B cell (primary cell): ENCODE data around the gene ZSWIM4. TPM values are rescaled to one million over a fixed set of nuclear protein-coding genes. Genes with fewer than 3 reads are reported as not detected.

Experiments
- ATAC-seq: fragments of 200-7000 bp; cut with Tn5 transposase; one replicate; pipeline ENCODE4 v1.10.0; 2021; ENCODE audit warnings: low read depth, mild to moderate bottlenecking, moderate number of reproducible peaks, moderate library complexity
- CTCF ChIA-PET: fragments of 350-600 bp; sonication (Branson Sonifier 250); formaldehyde crosslinking; loops from one replicate; lab custom pipeline; 2021; ENCODE audit warnings: antibody characterized with exemption, inconsistent platforms; lab: Charles Lee
- POLR2A ChIA-PET: fragments of 350-600 bp; sonication (Branson Sonifier 250); formaldehyde crosslinking; loops from one replicate; lab custom pipeline; 2021; ENCODE audit warnings: antibody characterized with exemption; lab: Charles Lee
- DNase-seq: peaks from one replicate; pipeline ENCODE4 v3.0.0; 2013
- H2AFZ ChIP-seq: 2 replicates; pipeline ENCODE4 v1.6.1; 2012; ENCODE audit warnings: mild to moderate bottlenecking, low read depth, low read length; ENCODE audit not compliant: insufficient read depth, poor library complexity, severe bottlenecking
- H3K27ac ChIP-seq, 2 donors: 1 replicate in 1 of 2; 2 replicates in 1 of 2; pipeline ENCODE4 v1.5.1; 2012 to 2013; ENCODE audit warnings: low read length in 2 of 2, mild to moderate bottlenecking in 2 of 2, moderate library complexity in 1 of 2
- H3K27me3 ChIP-seq, 4 experiments: fragments of 200-600 bp in 1 of 4; sonication (generic) in 1 of 4; replicated peaks in 1 of 4; 1 replicate in 2 of 4; 2 replicates in 2 of 4; pipeline versions ENCODE4 v1.6.1 to v1.7.0; 2013 to 2016; ENCODE audit warnings: low read length in 3 of 4, mild to moderate bottlenecking in 2 of 4, mixed read lengths in 1 of 4, moderate library complexity in 1 of 4; ENCODE audit not compliant: insufficient read depth in 4 of 4, control insufficient read depth in 3 of 4; ENCODE audit errors: control extremely low read depth in 1 of 4
- H3K36me3 ChIP-seq, 2 experiments: replicated peaks in 1 of 2; 1 replicate in 1 of 2; 2 replicates in 1 of 2; pipeline versions ENCODE4 v1.6.1 to v1.7.1; 2013; ENCODE audit warnings: low read length in 1 of 2; ENCODE audit not compliant: insufficient read depth in 2 of 2, control insufficient read depth in 1 of 2; ENCODE audit errors: control extremely low read depth in 1 of 2, extremely low read depth in 1 of 2
- H3K4me1 ChIP-seq, 2 donors: fragments of 200-600 bp in 1 of 2; sonication (generic) in 1 of 2; 1 replicate in 1 of 2; 2 replicates in 1 of 2; pipeline versions ENCODE4 v1.5.1 to v1.6.1; 2013 to 2017; ENCODE audit warnings: low read length in 2 of 2; ENCODE audit not compliant: control insufficient read depth in 2 of 2, insufficient read depth in 2 of 2
- H3K4me2 ChIP-seq: replicated peaks from 2 replicates; pipeline ENCODE3; 2012; ENCODE audit warnings: mild to moderate bottlenecking, low read depth, low read length; ENCODE audit not compliant: poor library complexity, severe bottlenecking
- H3K4me3 ChIP-seq, 5 experiments: fragments of 200-600 bp in 1 of 5; sonication (generic) in 1 of 5; 1 replicate in 3 of 5; 2 replicates in 2 of 5; pipeline versions ENCODE4 v1.5.1 to v1.7.0; 2011 to 2016; ENCODE audit warnings: low read length in 4 of 5, mild to moderate bottlenecking in 4 of 5, low read depth in 2 of 5, control low read depth in 1 of 5, moderate library complexity in 1 of 5; ENCODE audit not compliant: insufficient read depth in 1 of 5; ENCODE audit errors: control extremely low read depth in 1 of 5, extremely low read depth in 1 of 5
- H3K79me2 ChIP-seq: fragments of 200-600 bp; sonication (generic); one replicate; pipeline ENCODE4 v1.6.0; 2016; ENCODE audit warnings: low read length; ENCODE audit not compliant: control insufficient read depth, insufficient read depth
- H3K9ac ChIP-seq: fragments of 200-600 bp; sonication (generic); 2 replicates; pipeline ENCODE4 v1.6.1; 2017; ENCODE audit warnings: mild to moderate bottlenecking, low read length, moderate library complexity
- H3K9me3 ChIP-seq, 3 donors: one replicate each; pipeline versions ENCODE4 v1.6.1 to v1.7.1; 2013; ENCODE audit warnings: low read length in 2 of 3; ENCODE audit not compliant: control insufficient read depth in 2 of 3, insufficient read depth in 1 of 3; ENCODE audit errors: control extremely low read depth in 1 of 3
- H4K20me1 ChIP-seq: 2 replicates; pipeline ENCODE4 v1.6.0; 2012; ENCODE audit warnings: mild to moderate bottlenecking, low read length; ENCODE audit not compliant: insufficient read depth, control insufficient read depth, poor library complexity, severe bottlenecking
- H3K27ac Mint-ChIP-seq: one replicate; pipeline ENCODE4 v1.8.0; 2021; ENCODE audit warnings: mixed read lengths
- H3K27me3 Mint-ChIP-seq: one replicate; pipeline ENCODE4 v1.8.0; 2021; ENCODE audit warnings: mixed read lengths
- H3K4me1 Mint-ChIP-seq: one replicate; pipeline ENCODE4 v1.8.0; 2021; ENCODE audit warnings: mixed read lengths
- H3K4me3 Mint-ChIP-seq: one replicate; pipeline ENCODE4 v1.8.0; 2021; ENCODE audit warnings: mixed read lengths
- H3K9me3 Mint-ChIP-seq: one replicate; pipeline ENCODE4 v1.8.0; 2022; ENCODE audit warnings: mixed read lengths; ENCODE audit not compliant: insufficient read depth
- CTCF ChIP-seq: fragments of 200-600 bp; IDR thresholded peaks from one replicate; pipeline ENCODE4 v1.8.0; 2022; ENCODE audit warnings: antibody characterized with exemption, mild to moderate bottlenecking
- EZH2 ChIP-seq: IDR thresholded peaks from 2 replicates; pipeline ENCODE4 v1.6.1; 2012; ENCODE audit warnings: borderline replicate concordance, low read depth, mild to moderate bottlenecking, moderate library complexity, low read length; ENCODE audit not compliant: insufficient read depth, poor library complexity, severe bottlenecking
- WGBS: methylation state at CpG from one replicate; pipeline ENCODE4 v1.1.5; 2013; ENCODE audit warnings: missing lambda C conversion rate; ENCODE audit not compliant: insufficient coverage; 5-methylcytosine and 5-hydroxymethylcytosine counted together
- intact Hi-C: fragments of 100-400 bp; cut with micrococcal nuclease; formaldehyde crosslinking; loops from one replicate; pipeline ENCODE4 v1.10.0; 2022
- polyA plus RNA-seq: library from polyadenylated mRNA; depleted of rRNA; stranded (reverse); fragments of >200 nt; gene quantifications from 2 replicates; pipeline ENCODE4 v1.2.3, GENCODE V29; 2012
- total RNA-seq, 2 donors: library from RNA; stranded (reverse); fragments of 120-200 nt in 1 of 2; gene quantifications; 1 replicate in 1 of 2; 2 replicates in 1 of 2; pipeline versions ENCODE4 v1.2.3 to v1.2.4, GENCODE V29; 2013 to 2022

Gene ZSWIM4
- total and polyA plus RNA-seq, 2 donors (not counting 1 experiment from before 2014, with no cell fraction given) = 2.6 to 10.6 TPM

- POLR2A ChIA-PET = interaction anchor here (0.5 to 4.0 kb wide), 4 partner anchors 17 to 99 kb away, joined by 5 to 17 read pairs (median 6); partner anchors contain the start of gene C19orf53
- Histone ChIP-seq H3K9ac (peak overlapping the region; percentile 80), H3K79me2 (peaks cover 5% of the 10 kb centered on the region), H3K27me3 (no peaks in the 10 kb centered on the region), H3K4me2 (peak overlapping the region; percentile 94), H3K4me3 (peak overlapping the region; percentile 28 to 77 (median 69)), H2AFZ (peak overlapping the region; percentile 76), H3K27ac (peak overlapping the region; percentile 58 to 81), H3K9me3 (no peaks in the 10 kb centered on the region), H3K36me3 (no peaks in the 10 kb centered on the region), H3K4me1 (peaks cover 39 to 45% of the 10 kb centered on the region in 2 donors), H4K20me1 (no peaks in the 10 kb centered on the region)
- CTCF ChIA-PET = interaction anchor here (1.2 to 4.7 kb wide), 4 partner anchors 28 to 49 kb away, joined by 5 to 40 read pairs (median 6); no protein-coding TSS in a partner anchor
- intact Hi-C loops = no loop called here
- H3K27me3 Mint-ChIP-seq = no peaks in the 10 kb centered on the region
- H3K4me1 Mint-ChIP-seq = peaks cover 38% of the 10 kb centered on the region
- peak overlapping the region; percentile 88 for H3K4me3 Mint-ChIP-seq
- no peaks in the 10 kb centered on the region for H3K9me3 Mint-ChIP-seq
- no peak for TF ChIP-seq EZH2
- TF ChIP-seq CTCF = peak; percentile 73
- WGBS = 6% methylated on average over 59 of the region's 59 CpGs
- H3K27ac Mint-ChIP-seq = peak overlapping the region; percentile 86
- DNase-seq = peak; percentile 96
- peak; percentile 87 for ATAC-seq
These were observed 38.3 kb downstream of the ZSWIM4 start for GRCh38 chr19:13833330-13834243.
